Prostate gland (tissue), 2 donors: ENCODE results near the gene MACROH2A2. TPM values are rescaled to one million over a fixed set of nuclear protein-coding genes. Genes with fewer than 3 reads are reported as not detected.
"Not testable (repeated sequence)": the region's sequence is repeated elsewhere in the genome, so short reads cannot be mapped to it uniquely, and the experiment has no call there.

Experiments used
- DNase-seq: peaks from one replicate; pipeline ENCODE4 v3.0.0-alpha.2; 2019; ENCODE audit warnings: low spot score
- H3K27ac ChIP-seq, 2 donors: fragments of 200-600 bp; sonication (generic); 2 replicates each; pipeline ENCODE4 v1.5.1; 2017 to 2019
- H3K27me3 ChIP-seq: fragments of 200-600 bp; sonication (generic); replicated peaks from 2 replicates; pipeline ENCODE4 v1.5.1; 2019; ENCODE audit not compliant: insufficient read depth
- H3K36me3 ChIP-seq, 2 donors: fragments of 200-600 bp; sonication (generic); 1 replicate in 1 of 2; 2 replicates in 1 of 2; pipeline versions ENCODE4 v1.5.1 to v1.8.1; 2017 to 2019
- H3K4me1 ChIP-seq: fragments of 200-600 bp; sonication (generic); replicated peaks from 2 replicates; pipeline ENCODE4 v1.5.1; 2019
- H3K4me3 ChIP-seq, 2 donors: fragments of 200-600 bp; sonication (generic); 2 replicates each; pipeline ENCODE4 v1.5.1; 2017 to 2019
- H3K9me3 ChIP-seq: fragments of 200-600 bp; sonication (generic); 2 replicates; pipeline ENCODE4 v1.5.1; 2017
- CTCF ChIP-seq, 4 experiments: fragments of 200-600 bp in 2 of 4; fragments of 450-650 bp in 2 of 4; sonication (generic) in 2 of 4; IDR thresholded peaks; 1 replicate in 3 of 4; 2 replicates in 1 of 4; pipeline ENCODE4 v1.5.1; 2016 to 2019; ENCODE audit warnings: antibody characterized with exemption in 4 of 4, mild to moderate bottlenecking in 2 of 4, moderate library complexity in 2 of 4
- POLR2A ChIP-seq: fragments of 450-650 bp; IDR thresholded peaks from one replicate; pipeline ENCODE4 v1.6.1; 2016; ENCODE audit warnings: antibody characterized with exemption, mild to moderate bottlenecking
- POLR2AphosphoS5 ChIP-seq: sonication (generic); formaldehyde crosslinking; IDR thresholded peaks from one replicate; pipeline ENCODE4 v1.6.1; 2017; ENCODE audit warnings: antibody characterized with exemption
- WGBS: methylation state at CpG from one replicate; pipeline ENCODE4 v1.1.5; 2018; 5-methylcytosine and 5-hydroxymethylcytosine counted together
- intact Hi-C: fragments of 100-400 bp; cut with DNase I; formaldehyde crosslinking; loops from one replicate; pipeline ENCODE4 v1.14.2; 2022
- total RNA-seq, 2 donors: library from RNA; depleted of rRNA; stranded (reverse); fragments of >200 nt; gene quantifications; one replicate each; pipeline ENCODE4 v1.1.0, GENCODE V29; 2016

The MACROH2A2 gene
- total RNA-seq, 2 donors from 2014 or later = 23.1 to 59.5 TPM

- H3K27me3 ChIP-seq = no peaks in the 10 kb centered on the region
- WGBS = 64% methylated on average over 3 of the region's 3 CpGs
- peaks cover 6 to 13% of the 10 kb centered on the region in 2 donors for H3K36me3 ChIP-seq
- intact Hi-C loops = no loop called here
- DNase-seq = no peak
- no peak for TF ChIP-seq POLR2AphosphoS5
- no peak for TF ChIP-seq POLR2A
- no peak for TF ChIP-seq CTCF (IDR thresholded peaks at IDR 0.05)
- H3K27ac ChIP-seq = no peak overlapping the region
- H3K4me3 ChIP-seq = no peak overlapping the region
- no peaks in the 10 kb centered on the region for H3K4me1 ChIP-seq
- H3K9me3 ChIP-seq = no peaks in the 10 kb centered on the region
Observed at GRCh38 chr10:70155255-70155838, 102.7 kb downstream of the MACROH2A2 start.

GRCh38 chr10:70158113-70158512 is 105.5 kb downstream of the MACROH2A2 start:
- Histone ChIP-seq H3K27ac (no peak overlapping the region), H3K36me3 (peaks cover 3 to 9% of the 10 kb centered on the region in 2 donors), H3K27me3 (no peaks in the 10 kb centered on the region), H3K4me3 (no peak overlapping the region), H3K9me3 (no peaks in the 10 kb centered on the region), H3K4me1 (no peaks in the 10 kb centered on the region)
- intact Hi-C loops = no loop called here
- TF ChIP-seq POLR2A (no peak), CTCF (IDR thresholded peaks at IDR 0.05) (no peak), POLR2AphosphoS5 (no peak)
- WGBS = 74% methylated on average over 2 of the region's 2 CpGs
- no peak for DNase-seq

- intact Hi-C loops, H3K27me3 ChIP-seq, DNase-seq, H3K4me1 ChIP-seq, H3K36me3 ChIP-seq, H3K27ac ChIP-seq, H3K4me3 ChIP-seq, H3K9me3 ChIP-seq: not testable (repeated sequence)
- WGBS = 97% methylated on average over 3 of the region's 3 CpGs
Observed at GRCh38 chr10:70159366-70159765, 106.7 kb downstream of the MACROH2A2 start.

- TF ChIP-seq POLR2AphosphoS5 = no peak
- TF ChIP-seq CTCF (IDR thresholded peaks at IDR 0.05) = no peak
- H3K27me3 ChIP-seq = no peaks in the 10 kb centered on the region
- no peak for DNase-seq
- 45% methylated on average over 1 of the region's 1 CpG for WGBS
- peaks cover 0 to 7% of the 10 kb centered on the region in 2 donors for H3K36me3 ChIP-seq
- no peaks in the 10 kb centered on the region for H3K4me1 ChIP-seq
- no peaks in the 10 kb centered on the region for H3K9me3 ChIP-seq
- intact Hi-C loops = no loop called here
- no peak overlapping the region for H3K27ac ChIP-seq
- no peak overlapping the region for H3K4me3 ChIP-seq
Observed at GRCh38 chr10:70160798-70161197, 108.2 kb downstream of the MACROH2A2 start.

Other genes starting within 250 kb of the MACROH2A2 start
- gene AIFM2, start 80.0 kb downstream of the MACROH2A2 start, total RNA-seq = 10 to 100 TPM; 10.7 to 12.2 TPM
- gene TYSND1, start 93.9 kb downstream of the MACROH2A2 start, total RNA-seq = 10 to 100 TPM; 18.2 to 32.4 TPM
- 10 to 100 TPM; 48.3 to 68.0 TPM for gene SAR1A, start 117.7 kb downstream of the MACROH2A2 start, total RNA-seq
- 100 to 1,000 TPM in 1 of 2 donors, 10 to 100 TPM in 1; 79.4 to 109 TPM for gene PPA1, start 180.6 kb downstream of the MACROH2A2 start, total RNA-seq
- 1 to 10 TPM in 1 of 2 donors, under 1 TPM in 1; under 0.01 to 1.1 TPM for gene NPFFR1, start 231.2 kb downstream of the MACROH2A2 start, total RNA-seq